Activated CD8-positive, alpha-beta memory T cell treated with anti-CD3 and anti-CD28 coated beads, Interleukin-2, amount 50 U/mL, for 24 hours (primary cell): Measurements from ENCODE around the gene RMDN2.
"Not testable (repeated sequence)": the region's sequence is repeated elsewhere in the genome, so short reads cannot be mapped to it uniquely, and the experiment has no call there.

Source experiments
- DNase-seq: peaks from one replicate; pipeline ENCODE4 v3.0.0-alpha.2; 2020; ENCODE audit errors: extremely low read depth

RMDN2 gene

GRCh38 chr2:37897511-37897910 is 27.6 kb upstream of the RMDN2 start:
- DNase-seq = no peak

- no peak for DNase-seq
These were observed 26.6 kb upstream of the RMDN2 start for GRCh38 chr2:37898448-37898847.

GRCh38 chr2:37902991-37903390 is 22.1 kb upstream of the RMDN2 start:
- DNase-seq = no peak

DNA sequence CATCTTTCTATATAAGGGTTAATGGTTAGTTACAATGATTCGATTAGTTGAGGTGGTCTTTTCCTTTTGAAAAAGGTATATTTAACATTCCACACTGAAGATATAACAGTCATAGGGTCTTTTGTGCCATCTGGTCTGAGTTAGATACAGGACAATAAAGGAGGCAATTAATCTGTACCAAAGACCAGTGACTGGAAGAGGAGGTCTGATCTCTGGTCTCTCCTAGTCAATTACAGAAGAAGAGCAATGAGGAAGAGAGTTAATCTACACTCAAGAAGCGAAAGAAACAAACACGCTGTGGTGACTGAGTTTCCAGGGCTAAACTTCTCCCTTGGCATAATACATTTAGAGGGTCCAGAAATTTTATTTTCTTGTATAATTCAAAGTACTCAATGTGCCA is 20.7 kb upstream of the RMDN2 start:
- no peak for DNase-seq

DNA sequence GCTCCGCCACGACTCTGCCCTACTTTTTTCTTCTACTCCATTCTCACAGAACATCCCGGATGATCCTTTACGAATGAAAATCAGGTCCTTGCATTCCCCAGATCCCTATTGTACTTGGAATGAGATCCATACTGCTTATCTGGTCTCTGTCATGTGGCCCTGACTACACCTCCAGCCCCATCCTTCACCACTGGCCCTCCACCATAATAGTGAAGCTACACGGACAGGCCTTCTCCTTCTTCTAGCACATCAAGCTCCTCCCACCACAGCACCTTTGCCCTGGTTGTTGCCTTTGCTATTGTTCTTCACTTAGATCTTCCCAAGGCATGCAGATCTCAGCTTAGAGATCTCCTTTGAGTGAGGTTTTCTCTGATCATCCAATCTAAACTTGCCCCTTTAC is 20.1 kb upstream of the RMDN2 start:
- no peak for DNase-seq

DNA sequence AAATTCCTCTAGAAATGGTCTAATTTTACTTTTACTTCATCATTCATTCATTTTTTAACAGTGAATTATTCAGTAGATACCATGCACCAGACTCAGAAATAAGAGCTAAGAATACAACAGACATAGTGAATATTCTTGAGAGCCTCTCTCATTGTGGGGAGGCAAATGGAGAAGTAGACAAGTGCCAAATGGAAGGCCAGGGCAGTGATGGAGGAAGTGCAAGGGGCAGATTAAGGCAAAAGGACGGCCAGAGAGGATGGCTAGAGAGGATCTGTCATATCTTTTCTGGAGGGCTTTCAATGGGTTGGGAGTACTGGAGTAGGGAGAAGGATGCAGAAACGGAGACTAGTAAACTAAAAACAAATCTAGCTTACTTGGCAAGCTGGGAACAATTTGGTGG is 19.0 kb upstream of the RMDN2 start:
- DNase-seq = no peak

DNA sequence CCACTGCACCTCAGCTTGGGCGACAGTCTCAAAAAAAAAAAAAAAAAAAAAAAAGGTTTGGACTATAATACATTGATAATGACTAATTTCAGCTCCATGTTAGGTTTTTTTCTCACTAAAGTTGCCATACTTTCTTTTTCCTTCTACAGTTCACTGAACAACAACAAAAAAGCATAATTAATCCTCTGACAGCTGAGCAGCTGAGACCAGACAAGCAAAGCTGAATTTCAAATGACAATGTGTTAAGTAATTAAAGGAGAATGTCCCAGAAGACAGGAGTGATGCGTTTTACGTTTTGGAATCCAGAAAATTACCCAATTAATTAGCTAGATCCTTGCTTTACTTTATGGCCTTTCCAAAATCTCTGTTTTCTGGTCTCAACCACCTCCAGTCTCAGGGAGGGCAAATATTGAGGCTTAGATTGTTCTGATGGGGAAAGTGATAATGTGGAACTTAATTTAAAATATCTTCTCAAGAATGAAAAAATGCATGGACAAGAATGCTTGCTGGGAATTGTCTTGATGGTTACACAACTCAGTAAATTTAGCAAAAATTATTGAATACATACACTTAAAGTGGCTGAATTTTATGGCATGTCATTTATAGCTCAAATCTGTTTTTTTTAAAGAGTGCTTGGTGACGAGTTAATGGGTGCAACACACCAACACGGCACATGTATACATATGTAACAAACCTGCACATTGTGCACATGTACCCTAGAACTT is 17.4 kb upstream of the RMDN2 start:
- no peak for DNase-seq

DNA sequence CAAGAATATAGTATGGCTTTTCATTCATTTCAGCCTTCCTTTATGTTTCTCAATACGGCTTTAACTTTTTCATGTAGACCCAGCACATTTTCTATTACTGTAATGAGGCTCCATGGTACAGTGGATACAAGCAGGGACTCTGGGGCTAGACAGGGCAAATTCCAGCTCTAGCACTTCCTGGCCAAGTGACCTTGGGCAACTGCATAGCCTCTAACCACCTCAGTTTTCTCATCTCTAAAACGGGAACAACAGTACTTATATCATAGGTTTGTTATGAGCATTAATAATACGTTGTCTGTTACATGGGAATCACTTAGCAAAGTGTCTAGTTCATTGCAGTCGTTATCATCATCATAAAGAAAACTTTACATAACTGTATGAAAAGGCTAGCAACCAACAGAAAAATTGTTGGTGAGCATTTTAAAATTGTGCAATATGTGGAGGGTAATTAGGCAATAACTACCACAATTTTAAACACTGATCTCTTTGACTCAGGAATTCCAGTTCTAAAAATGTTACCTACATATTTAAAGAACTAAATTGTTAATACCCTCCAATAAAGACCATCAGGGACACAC is 13.7 kb upstream of the RMDN2 start:
- DNase-seq = no peak

DNA sequence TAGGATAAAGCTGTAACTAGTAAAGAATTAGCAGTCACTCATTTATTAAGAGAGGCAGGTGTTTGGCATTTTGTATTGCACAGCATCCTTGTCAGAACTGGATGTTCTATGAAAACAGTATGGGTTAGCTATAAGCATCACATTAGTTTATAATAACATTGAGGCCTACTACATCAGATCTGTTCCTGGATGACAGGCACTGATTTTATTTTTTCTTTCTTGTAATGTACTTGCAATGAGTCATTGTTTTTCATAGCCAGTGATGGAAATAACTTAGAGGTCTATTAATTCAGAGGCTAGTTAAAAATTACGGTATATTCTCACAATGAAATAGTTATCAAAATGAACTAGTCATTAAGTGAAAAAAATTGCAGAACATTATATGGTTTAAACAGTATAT is 13.0 kb upstream of the RMDN2 start:
- no peak for DNase-seq

- no peak for DNase-seq
These were observed 12.5 kb upstream of the RMDN2 start for GRCh38 chr2:37912616-37913015.

- DNase-seq = no peak
These were observed 10.7 kb upstream of the RMDN2 start for GRCh38 chr2:37914340-37914739.

GRCh38 chr2:37915773-37916172 is 9.3 kb upstream of the RMDN2 start:
- DNase-seq = no peak

- no peak for DNase-seq
These were observed 8.5 kb upstream of the RMDN2 start for GRCh38 chr2:37916512-37917082.

GRCh38 chr2:37917281-37918228 is 7.5 kb upstream of the RMDN2 start:
- DNase-seq = no peak

- no peak for DNase-seq
These were observed 6.3 kb upstream of the RMDN2 start for GRCh38 chr2:37918742-37919186.

- no peak for DNase-seq
These were observed 5.5 kb upstream of the RMDN2 start for GRCh38 chr2:37919631-37920032.

DNA sequence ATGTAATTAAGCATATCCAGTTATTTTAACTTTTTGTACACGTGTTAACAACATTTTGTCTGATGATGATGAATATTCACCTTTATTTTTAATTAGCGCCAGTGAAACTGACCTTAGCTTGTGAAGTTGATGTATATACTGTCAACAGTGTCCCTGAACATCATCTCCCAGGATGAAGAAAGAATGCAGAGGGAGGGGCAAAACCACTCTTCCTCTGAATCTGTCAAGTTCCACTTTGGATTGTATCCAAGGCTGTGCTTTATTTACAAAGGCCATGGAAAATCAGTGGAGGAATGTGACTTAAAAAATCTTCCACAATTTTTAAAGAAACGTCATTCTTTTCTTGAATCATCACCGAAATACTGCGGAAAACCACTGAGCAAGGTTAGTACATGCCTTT is 4.5 kb upstream of the RMDN2 start:
- DNase-seq = no peak

DNA sequence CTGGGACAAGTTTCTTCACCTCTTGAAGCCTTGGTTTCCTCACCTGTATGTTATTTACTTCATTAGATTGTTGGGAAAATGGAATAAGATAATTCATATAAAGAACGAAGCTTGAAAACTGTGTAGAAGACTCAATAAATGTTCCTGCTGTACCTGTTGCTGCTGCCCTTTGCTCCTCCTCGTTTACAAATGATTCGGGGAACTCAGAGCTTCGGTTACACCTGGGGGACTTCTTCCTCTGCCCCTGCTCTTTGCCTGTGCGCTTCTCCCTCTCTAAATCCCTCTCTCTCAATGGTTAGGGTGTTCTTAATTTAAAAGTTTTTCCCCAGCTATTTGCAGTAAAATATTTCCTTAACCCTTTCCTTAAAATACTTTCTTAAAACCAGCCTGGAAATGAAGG is 3.3 kb upstream of the RMDN2 start:
- DNase-seq = no peak

- DNase-seq = no peak
These were observed 1.6 kb upstream of the RMDN2 start for GRCh38 chr2:37923308-37924055.

DNA sequence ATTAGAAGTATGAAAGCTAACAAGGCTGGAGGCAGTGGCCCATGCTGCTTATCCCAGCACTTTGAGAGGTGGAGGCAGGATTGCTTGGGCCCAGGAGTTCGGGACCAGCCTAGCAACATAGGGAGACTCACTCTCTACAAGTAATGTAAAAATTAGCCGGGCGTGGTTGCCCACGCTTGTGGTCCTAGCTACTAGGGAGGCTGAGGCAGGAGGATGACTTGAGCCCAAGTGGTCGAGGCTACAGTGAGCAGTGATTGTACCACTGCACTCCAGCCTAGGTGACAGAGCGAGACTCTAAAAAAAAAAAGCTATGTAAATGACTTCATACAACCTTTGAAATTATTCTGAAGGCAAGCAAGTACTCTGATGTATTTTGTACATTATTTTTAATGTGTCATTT is 1.5 kb downstream of the RMDN2 start:
- no peak for DNase-seq

DNA sequence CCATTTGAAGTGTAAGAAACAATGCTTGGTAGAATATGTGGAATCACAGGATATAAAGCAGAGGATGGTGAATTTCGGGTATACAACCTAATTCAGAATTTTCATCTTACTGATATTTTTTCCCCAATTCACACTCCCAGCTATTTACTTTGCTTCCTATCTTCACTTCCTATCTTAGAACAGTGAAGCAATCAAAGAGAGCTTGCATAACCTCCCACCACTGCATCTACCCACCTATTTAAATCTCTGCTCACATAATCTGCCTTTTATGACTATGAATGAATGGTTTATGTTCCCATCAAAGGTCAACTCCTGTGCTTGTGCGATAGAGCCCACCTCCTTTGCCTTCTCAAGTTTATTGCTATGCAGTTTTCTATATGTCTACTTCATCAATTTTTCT is 3.3 kb downstream of the RMDN2 start:
- DNase-seq = no peak

GRCh38 chr2:37930392-37930791 is 5.3 kb downstream of the RMDN2 start:
- not testable (repeated sequence) for DNase-seq
